ENCODE measurements around the gene SLC9A3. TPM values are rescaled to one million over a fixed set of nuclear protein-coding genes. Genes with fewer than 3 reads are reported as not detected.

The SLC9A3 gene
- polyA plus RNA-seq, 3 donors, result 0.31 to 0.42 (median 0.36) TPM

- no peaks in the 10 kb centered on the region for H3K36me3 Mint-ChIP-seq
- H3K4me3 Mint-ChIP-seq, result no peak overlapping the region
- 88% methylated on average over 33 of the region's 38 CpGs for WGBS (ENCODE audit: insufficient coverage)
- no peaks in the 10 kb centered on the region for H3K27me3 ChIP-seq (ENCODE audit: control insufficient read depth in 2 of 2, insufficient read depth in 2 of 2, low read length in 2 of 2)
- no peaks in the 10 kb centered on the region for H3K4me1 ChIP-seq (ENCODE audit: control insufficient read depth in 1 of 2, insufficient read depth in 2 of 2, low read length in 2 of 2)
- H3K27ac ChIP-seq (ENCODE audit: low read depth in 1 of 2, low read length in 2 of 2), result no peak overlapping the region
- no peaks in the 10 kb centered on the region for H4K20me1 ChIP-seq (ENCODE audit: insufficient read depth, low read length)
- H2AFZ ChIP-seq (ENCODE audit: insufficient read depth, low read depth, low read length, poor library complexity, severe bottlenecking), result no peak overlapping the region
- TF ChIP-seq CTCF (IDR thresholded peaks at IDR 0.05), result no peak
- no peak overlapping the region for H3K9ac ChIP-seq (ENCODE audit: insufficient read depth, low read length, poor library complexity, severe bottlenecking)
- no peak overlapping the region for H3K4me2 ChIP-seq (replicated peaks; ENCODE audit: extremely low read depth, low read length, poor library complexity, severe bottlenecking)
- H3K36me3 ChIP-seq (replicated peaks in 1 of 2; ENCODE audit: control insufficient read depth in 1 of 2, insufficient read depth in 2 of 2, low read length in 2 of 2), result no peaks in the 10 kb centered on the region
- intact Hi-C loops (cut with micrococcal nuclease), result no loop called here
- no peaks in the 10 kb centered on the region for H3K4me1 Mint-ChIP-seq
- H3K4me3 ChIP-seq (replicated peaks in 1 of 3; ENCODE audit: low read depth in 2 of 3, low read length in 3 of 3), result no peak overlapping the region
- DNase-seq, result no peak
- H3K27ac Mint-ChIP-seq, result no peak overlapping the region
- no peaks in the 10 kb centered on the region for H3K79me2 ChIP-seq (ENCODE audit: insufficient read depth, low read length)
- no peaks in the 10 kb centered on the region for H3K9me3 ChIP-seq (replicated peaks in 1 of 2; ENCODE audit: control insufficient read depth in 1 of 2, insufficient read depth in 1 of 2, low read length in 2 of 2)
- peaks cover 2 to 45% (median 15%) of the 10 kb centered on the region in 3 donors for H3K27me3 Mint-ChIP-seq (ENCODE audit: low read depth in 3 of 3)
- peaks cover 0 to 3% (median 0%) of the 10 kb centered on the region in 7 donors for H3K9me3 Mint-ChIP-seq
Observed at GRCh38 chr5:494667-495255, 29.5 kb downstream of the SLC9A3 start.

GRCh38 chr5:493758-494157 is 30.5 kb downstream of the SLC9A3 start:
- Histone ChIP-seq H4K20me1 (ENCODE audit: insufficient read depth, low read length) (no peaks in the 10 kb centered on the region), H3K4me2 (replicated peaks; ENCODE audit: extremely low read depth, low read length, poor library complexity, severe bottlenecking) (no peak overlapping the region), H3K4me3 (replicated peaks in 1 of 3; ENCODE audit: low read depth in 2 of 3, low read length in 3 of 3) (no peak overlapping the region), H3K36me3 (replicated peaks in 1 of 2; ENCODE audit: control insufficient read depth in 1 of 2, insufficient read depth in 2 of 2, low read length in 2 of 2) (no peaks in the 10 kb centered on the region), H2AFZ (ENCODE audit: insufficient read depth, low read depth, low read length, poor library complexity, severe bottlenecking) (no peak overlapping the region), H3K4me1 (ENCODE audit: control insufficient read depth in 1 of 2, insufficient read depth in 2 of 2, low read length in 2 of 2) (no peaks in the 10 kb centered on the region), H3K79me2 (ENCODE audit: insufficient read depth, low read length) (no peaks in the 10 kb centered on the region), H3K9me3 (replicated peaks in 1 of 2; ENCODE audit: control insufficient read depth in 1 of 2, insufficient read depth in 1 of 2, low read length in 2 of 2) (no peaks in the 10 kb centered on the region), H3K9ac (ENCODE audit: insufficient read depth, low read length, poor library complexity, severe bottlenecking) (no peak overlapping the region), H3K27me3 (ENCODE audit: control insufficient read depth in 2 of 2, insufficient read depth in 2 of 2, low read length in 2 of 2) (no peaks in the 10 kb centered on the region), H3K27ac (ENCODE audit: low read depth in 1 of 2, low read length in 2 of 2) (no peak overlapping the region)
- no peak overlapping the region for H3K4me3 Mint-ChIP-seq
- TF ChIP-seq CTCF (IDR thresholded peaks at IDR 0.05), result no peak
- H3K27ac Mint-ChIP-seq, result no peak overlapping the region
- peaks cover 2 to 42% (median 13%) of the 10 kb centered on the region in 3 donors for H3K27me3 Mint-ChIP-seq (ENCODE audit: low read depth in 3 of 3)
- 90% methylated on average over 8 of the region's 13 CpGs for WGBS (ENCODE audit: insufficient coverage)
- no peaks in the 10 kb centered on the region for H3K36me3 Mint-ChIP-seq
- no peak for DNase-seq
- intact Hi-C loops (cut with micrococcal nuclease), result no loop called here
- H3K9me3 Mint-ChIP-seq, result peaks cover 0 to 3% (median 0%) of the 10 kb centered on the region in 7 donors
- no peaks in the 10 kb centered on the region for H3K4me1 Mint-ChIP-seq
